HL-60 (cell line): ENCODE data around the gene GAL3ST2.

Source experiments
- CTCF ChIP-seq: IDR thresholded peaks from one replicate; pipeline ENCODE4 v1.5.1; 2011; ENCODE audit warnings: low read length, control low read depth, inconsistent platforms; ENCODE audit not compliant: insufficient read depth
- GABPA ChIP-seq: IDR thresholded peaks from 2 replicates; pipeline ENCODE4 v1.6.1; 2012; ENCODE audit warnings: low read depth
- REST ChIP-seq: IDR thresholded peaks from 2 replicates; pipeline ENCODE4 v1.6.1; 2012; ENCODE audit warnings: low read depth; ENCODE audit not compliant: insufficient replicate concordance

- TF ChIP-seq CTCF, result no peak
- TF ChIP-seq REST, result no peak
- no peak for TF ChIP-seq GABPA
These were observed 46.8 kb upstream of the GAL3ST2 start for GRCh38 chr2:241729868-241730267.
